GM12874 (cell line): ENCODE results near the gene ADAM10.

Experiments
- CTCF ChIP-seq: IDR thresholded peaks from 2 replicates; pipeline ENCODE4 v1.5.1; 2011; ENCODE audit warnings: low read depth, mild to moderate bottlenecking, control low read depth, low read length, moderate library complexity; ENCODE audit not compliant: insufficient read depth

ADAM10 gene

GRCh38 chr15:58752716-58753115, 3.2 kb upstream of the ADAM10 start:
- TF ChIP-seq CTCF, result no peak

GRCh38 chr15:58748852-58749531, 515 bp downstream of the ADAM10 start:
- no peak for TF ChIP-seq CTCF

GRCh38 chr15:58748040-58748851, 1.3 kb downstream of the ADAM10 start:
- TF ChIP-seq CTCF, result no peak

- TF ChIP-seq CTCF, result no peak
These were observed 3.3 kb downstream of the ADAM10 start for GRCh38 chr15:58746174-58746573.

GRCh38 chr15:58742819-58743502, 6.5 kb downstream of the ADAM10 start:
- no peak for TF ChIP-seq CTCF

GRCh38 chr15:58742022-58742813, 7.3 kb downstream of the ADAM10 start:
- no peak for TF ChIP-seq CTCF

- TF ChIP-seq CTCF, result no peak
These were observed 8.5 kb downstream of the ADAM10 start for GRCh38 chr15:58741032-58741431.
